Left lung (tissue), 10 donors: ENCODE data around the gene GUK1. TPM values are rescaled to one million over a fixed set of nuclear protein-coding genes. Genes with fewer than 3 reads are reported as not detected.
A peak's percentile ranks its signal among the peaks of the same experiment; 100 is the strongest.

Experiments used
- ATAC-seq: fragments of 200-7000 bp; cut with Tn5 transposase; one replicate; pipeline ENCODE4 v1.9.1; 2020; ENCODE audit warnings: moderate library complexity
- DNase-seq, 4 donors: peaks; one replicate each; pipeline ENCODE4 v3.0.0-alpha.2; 2013 to 2020
- H3K27ac ChIP-seq, 2 donors: fragments of 200-600 bp; sonication (generic) in 1 of 2; one replicate each; pipeline versions ENCODE4 v1.5.0 to v1.8.0; 2020 to 2021
- H3K27me3 ChIP-seq, 2 donors: fragments of 200-600 bp; sonication (generic) in 1 of 2; one replicate each; pipeline versions ENCODE4 v1.5.0 to v1.8.0; 2020 to 2021
- H3K36me3 ChIP-seq, 2 donors: fragments of 200-600 bp; sonication (generic) in 1 of 2; one replicate each; pipeline versions ENCODE4 v1.5.0 to v1.8.0; 2020 to 2021
- H3K4me1 ChIP-seq, 2 donors: fragments of 200-600 bp; one replicate each; pipeline ENCODE4 v1.8.0; 2021
- H3K4me3 ChIP-seq, 2 donors: fragments of 200-600 bp; sonication (generic) in 1 of 2; one replicate each; pipeline versions ENCODE4 v1.5.0 to v1.8.0; 2020 to 2021; ENCODE audit warnings: mild to moderate bottlenecking in 1 of 2
- H3K9me3 ChIP-seq, 2 donors: fragments of 200-600 bp; sonication (generic) in 1 of 2; one replicate each; pipeline versions ENCODE4 v1.5.0 to v1.8.0; 2020 to 2021
- intact Hi-C, 2 donors: fragments of 100-400 bp; cut with DNase I; formaldehyde crosslinking; loops; one replicate each; pipeline versions ENCODE4 v1.11.2 to v1.14.2; 2022
- polyA plus RNA-seq, 6 donors: library from polyadenylated mRNA; unstranded; fragments of 120-200 nt; gene quantifications; one replicate each; pipeline ENCODE4 v1.2.1, GENCODE V29; 2013; ENCODE audit not compliant: insufficient read length in 6 of 6
- total RNA-seq, 2 donors: library from RNA; stranded (reverse); fragmentation: NEBNext Ultra II Directional; extraction: Animal tissue kit (Norgen Biotek cat#: 25700); gene quantifications; one replicate each; pipeline ENCODE4 v1.2.1, GENCODE V29; 2021
- TF ChIP-seq, protein P1 (sequence below), 2 donors: fragments of 200-600 bp; sonication (generic) in 1 of 2; IDR thresholded peaks; one replicate each; pipeline versions ENCODE4 v1.5.0 to v1.8.0; 2021; ENCODE audit warnings: antibody characterized with exemption in 2 of 2
- donor health status: DM: no; HTN: yes; CAD: no.
- donor health status: DM: no; HTN: no; CAD: no.

Gene GUK1
- total and polyA plus RNA-seq, 8 donors: 112 to 221 (median 153) TPM

GRCh38 chr1:228190182-228190581 is 50.1 kb downstream of the GUK1 start:
- TF ChIP-seq, protein P1, sequence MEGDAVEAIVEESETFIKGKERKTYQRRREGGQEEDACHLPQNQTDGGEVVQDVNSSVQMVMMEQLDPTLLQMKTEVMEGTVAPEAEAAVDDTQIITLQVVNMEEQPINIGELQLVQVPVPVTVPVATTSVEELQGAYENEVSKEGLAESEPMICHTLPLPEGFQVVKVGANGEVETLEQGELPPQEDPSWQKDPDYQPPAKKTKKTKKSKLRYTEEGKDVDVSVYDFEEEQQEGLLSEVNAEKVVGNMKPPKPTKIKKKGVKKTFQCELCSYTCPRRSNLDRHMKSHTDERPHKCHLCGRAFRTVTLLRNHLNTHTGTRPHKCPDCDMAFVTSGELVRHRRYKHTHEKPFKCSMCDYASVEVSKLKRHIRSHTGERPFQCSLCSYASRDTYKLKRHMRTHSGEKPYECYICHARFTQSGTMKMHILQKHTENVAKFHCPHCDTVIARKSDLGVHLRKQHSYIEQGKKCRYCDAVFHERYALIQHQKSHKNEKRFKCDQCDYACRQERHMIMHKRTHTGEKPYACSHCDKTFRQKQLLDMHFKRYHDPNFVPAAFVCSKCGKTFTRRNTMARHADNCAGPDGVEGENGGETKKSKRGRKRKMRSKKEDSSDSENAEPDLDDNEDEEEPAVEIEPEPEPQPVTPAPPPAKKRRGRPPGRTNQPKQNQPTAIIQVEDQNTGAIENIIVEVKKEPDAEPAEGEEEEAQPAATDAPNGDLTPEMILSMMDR (IDR thresholded peaks at IDR 0.05): no peak
- H3K36me3 ChIP-seq: no peaks in the 10 kb centered on the region
- intact Hi-C loops: no loop called here

GRCh38 chr1:228190778-228191177 is 50.7 kb downstream of the GUK1 start:
- no peaks in the 10 kb centered on the region for H3K27me3 ChIP-seq
- no peak overlapping the region for H3K27ac ChIP-seq
- intact Hi-C loops: no loop called here
- H3K9me3 ChIP-seq: no peaks in the 10 kb centered on the region
- no peaks in the 10 kb centered on the region for H3K36me3 ChIP-seq
- H3K4me1 ChIP-seq: no peaks in the 10 kb centered on the region
- H3K4me3 ChIP-seq: no peak overlapping the region
- TF ChIP-seq, protein P1 (IDR thresholded peaks at IDR 0.05): no peak
- DNase-seq (no peak), ATAC-seq (no peak)

More at GRCh38 chr1:228190182-228190581, 50.1 kb downstream of the GUK1 start:
- no peak for DNase-seq
- no peak for ATAC-seq
- H3K4me1 ChIP-seq: no peaks in the 10 kb centered on the region
- no peak overlapping the region for H3K4me3 ChIP-seq
- H3K27me3 ChIP-seq: no peaks in the 10 kb centered on the region
- no peaks in the 10 kb centered on the region for H3K9me3 ChIP-seq
- H3K27ac ChIP-seq: no peak overlapping the region

- H3K4me1 ChIP-seq: no peaks in the 10 kb centered on the region
- no peaks in the 10 kb centered on the region for H3K27me3 ChIP-seq
- peak in 2 of 4 donors; percentile 3 to 46 for DNase-seq
- no peak overlapping the region for H3K27ac ChIP-seq
- peaks cover 0 to 12% of the 10 kb centered on the region in 2 donors for H3K9me3 ChIP-seq
- no peaks in the 10 kb centered on the region for H3K36me3 ChIP-seq
- no peak for ATAC-seq
- intact Hi-C loops: no loop called here
- no peak overlapping the region for H3K4me3 ChIP-seq
- TF ChIP-seq, protein P1 (IDR thresholded peaks at IDR 0.05): no peak
Measured at GRCh38 chr1:228194436-228194835, 54.4 kb downstream of the GUK1 start.

DNA sequence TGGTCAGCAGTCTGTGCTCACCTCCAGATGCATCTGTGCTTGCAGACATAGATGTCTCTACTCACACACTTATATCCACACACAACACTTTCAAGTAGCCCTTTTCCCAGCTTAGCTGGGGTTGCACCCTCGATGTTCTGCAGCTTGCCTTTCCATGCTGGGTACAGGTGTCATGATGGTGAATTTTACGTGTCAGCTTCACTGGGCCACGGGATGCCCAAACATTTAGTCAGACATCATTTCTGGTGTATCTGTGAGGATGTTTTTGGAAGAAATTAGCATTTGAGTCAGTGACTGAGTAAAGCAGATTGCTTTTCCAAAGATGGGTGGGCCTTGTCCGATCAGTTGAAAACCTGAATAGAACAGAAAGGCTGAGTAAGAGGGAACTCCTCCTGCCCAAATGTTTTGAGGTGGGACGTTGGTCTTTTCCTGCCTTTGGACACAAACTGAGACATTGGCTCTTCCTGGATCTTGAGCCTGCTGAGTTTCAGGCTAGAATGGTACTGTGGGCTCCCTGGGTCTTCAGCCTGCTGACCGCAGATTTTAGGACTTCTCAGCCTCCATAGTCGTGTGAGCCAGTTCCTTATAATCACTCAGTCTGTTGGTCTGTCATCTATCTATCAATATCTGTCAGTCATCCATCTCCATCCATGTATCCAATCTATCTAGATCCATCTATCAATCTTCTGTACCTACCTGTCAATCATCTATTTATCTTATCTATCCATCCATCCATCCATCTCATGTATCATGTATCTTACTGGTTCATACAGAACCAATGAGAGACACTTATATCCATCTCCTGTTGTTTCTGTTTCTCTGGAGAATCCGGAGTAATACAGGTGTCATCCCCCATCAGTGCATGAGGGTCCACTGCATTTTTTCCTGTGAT is 55.1 kb downstream of the GUK1 start:
- TF ChIP-seq, protein P1 (IDR thresholded peaks at IDR 0.05): no peak
- no peaks in the 10 kb centered on the region for H3K4me1 ChIP-seq
- no peaks in the 10 kb centered on the region for H3K36me3 ChIP-seq
- DNase-seq (peak in 1 of 4 donors; percentile 4), ATAC-seq (no peak)
- peaks cover 0 to 19% of the 10 kb centered on the region in 2 donors for H3K9me3 ChIP-seq
- H3K27ac ChIP-seq: no peak overlapping the region
- intact Hi-C loops: no loop called here
- no peaks in the 10 kb centered on the region for H3K27me3 ChIP-seq
- H3K4me3 ChIP-seq: no peak overlapping the region

DNA sequence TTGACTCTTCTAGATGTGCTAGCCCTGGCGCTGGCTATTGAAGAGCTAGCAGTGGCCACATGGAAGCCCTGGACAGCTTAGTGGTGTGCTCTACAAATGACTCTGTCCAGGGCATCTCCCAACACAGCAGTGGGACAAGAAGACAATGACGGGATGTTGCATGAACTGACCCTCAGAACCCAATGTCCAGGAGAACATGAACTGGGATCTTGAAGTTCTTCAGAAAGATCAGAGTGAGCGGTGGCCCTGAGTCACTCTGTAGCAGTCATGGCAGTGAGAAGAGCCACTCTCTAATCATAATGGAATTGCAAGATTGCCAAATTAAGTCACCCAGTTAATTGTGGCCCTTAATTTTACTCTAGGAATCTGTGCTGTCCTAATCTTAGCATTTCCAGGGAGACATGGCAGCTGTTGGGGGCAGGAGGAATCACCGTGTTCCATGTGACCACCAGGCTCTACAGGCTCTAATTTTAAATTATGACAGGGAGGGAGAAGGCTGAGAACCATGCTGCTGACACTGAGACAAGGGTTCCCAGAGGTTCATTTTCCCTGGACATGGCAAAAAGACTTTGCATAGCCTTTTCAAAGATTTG is 57.6 kb downstream of the GUK1 start:
- Histone ChIP-seq H3K27ac (no peak overlapping the region), H3K27me3 (no peaks in the 10 kb centered on the region), H3K4me3 (no peak overlapping the region), H3K9me3 (peaks cover 0 to 19% of the 10 kb centered on the region in 2 donors), H3K4me1 (no peaks in the 10 kb centered on the region), H3K36me3 (no peaks in the 10 kb centered on the region)
- no peak for ATAC-seq
- intact Hi-C loops: no loop called here
- peak in 1 of 4 donors; percentile 1 for DNase-seq
- TF ChIP-seq, protein P1 (IDR thresholded peaks at IDR 0.05): no peak
